ENCODE data around the gene ZNF385B.

ZNF385B gene

GRCh38 chr2:179646862-179647587 lies 214.4 kb downstream of the ZNF385B start:
- Histone ChIP-seq H2BK120ac (ENCODE audit: low read depth, low read length) (no peak overlapping the region), H3K4me2 (ENCODE audit: low read length, poor library complexity, severe bottlenecking) (no peak overlapping the region), H2BK15ac (ENCODE audit: low read depth, poor library complexity, severe bottlenecking) (no peak overlapping the region), H3K23ac (ENCODE audit: low read length in 2 of 2) (no peak overlapping the region), H3K27ac (ENCODE audit: low read length, poor library complexity, severe bottlenecking) (no peak overlapping the region), H3K4ac (ENCODE audit: low read depth in 1 of 2, low read length in 2 of 2) (no peak overlapping the region), H3K14ac (ENCODE audit: low read length in 2 of 2) (no peak overlapping the region), H4K8ac (ENCODE audit: low read length) (no peak overlapping the region), H2BK12ac (ENCODE audit: low read length in 2 of 2) (no peak overlapping the region), H2AFZ (ENCODE audit: low read depth, low read length) (no peak overlapping the region), H3K18ac (ENCODE audit: low read depth in 1 of 2, low read length in 2 of 2) (no peak overlapping the region), H3K4me3 (ENCODE audit: insufficient read depth in 1 of 2, low read depth in 1 of 2, low read length in 2 of 2) (no peak overlapping the region), H2AK5ac (ENCODE audit: low read length, severe bottlenecking) (no peak overlapping the region), H3K9ac (ENCODE audit: low read length) (no peak overlapping the region), H3K36me3 (ENCODE audit: control insufficient read depth in 1 of 2, insufficient read depth in 2 of 2, low read depth in 1 of 2, low read length in 2 of 2) (no peaks in the 10 kb centered on the region), H2BK5ac (ENCODE audit: low read depth, low read length, poor library complexity, severe bottlenecking) (no peak overlapping the region), H3K9me3 (ENCODE audit: control insufficient read depth, low read length) (no peaks in the 10 kb centered on the region), H3K27me3 (ENCODE audit: control insufficient read depth in 1 of 2, insufficient read depth in 1 of 2, low read length in 2 of 2) (no peaks in the 10 kb centered on the region), H3K79me1 (replicated peaks; ENCODE audit: low read length, poor library complexity, severe bottlenecking) (no peaks in the 10 kb centered on the region), H3K4me1 (ENCODE audit: control insufficient read depth, insufficient read depth, low read depth, low read length) (no peaks in the 10 kb centered on the region), H4K91ac (ENCODE audit: low read length) (no peak overlapping the region)
- 91% methylated on average over 2 of the region's 3 CpGs for WGBS
- DNase-seq, result no peak

GRCh38 chr2:179646173-179646769 lies 215.1 kb downstream of the ZNF385B start:
- Histone ChIP-seq H3K36me3 (ENCODE audit: control insufficient read depth in 1 of 2, insufficient read depth in 2 of 2, low read depth in 1 of 2, low read length in 2 of 2) (no peaks in the 10 kb centered on the region), H2BK15ac (ENCODE audit: low read depth, poor library complexity, severe bottlenecking) (no peak overlapping the region), H3K27me3 (ENCODE audit: control insufficient read depth in 1 of 2, insufficient read depth in 1 of 2, low read length in 2 of 2) (no peaks in the 10 kb centered on the region), H4K8ac (ENCODE audit: low read length) (no peak overlapping the region), H3K4me1 (ENCODE audit: control insufficient read depth, insufficient read depth, low read depth, low read length) (no peaks in the 10 kb centered on the region), H2BK12ac (ENCODE audit: low read length in 2 of 2) (no peak overlapping the region), H3K14ac (ENCODE audit: low read length in 2 of 2) (no peak overlapping the region), H2AK5ac (ENCODE audit: low read length, severe bottlenecking) (no peak overlapping the region), H4K91ac (ENCODE audit: low read length) (no peak overlapping the region), H2AFZ (ENCODE audit: low read depth, low read length) (no peak overlapping the region), H3K9me3 (ENCODE audit: control insufficient read depth, low read length) (no peaks in the 10 kb centered on the region), H3K4me3 (ENCODE audit: insufficient read depth in 1 of 2, low read depth in 1 of 2, low read length in 2 of 2) (no peak overlapping the region), H3K23ac (ENCODE audit: low read length in 2 of 2) (no peak overlapping the region), H2BK120ac (ENCODE audit: low read depth, low read length) (no peak overlapping the region), H3K9ac (ENCODE audit: low read length) (no peak overlapping the region), H3K18ac (ENCODE audit: low read depth in 1 of 2, low read length in 2 of 2) (no peak overlapping the region), H2BK5ac (ENCODE audit: low read depth, low read length, poor library complexity, severe bottlenecking) (no peak overlapping the region), H3K79me1 (replicated peaks; ENCODE audit: low read length, poor library complexity, severe bottlenecking) (no peaks in the 10 kb centered on the region), H3K4ac (ENCODE audit: low read depth in 1 of 2, low read length in 2 of 2) (no peak overlapping the region), H3K27ac (ENCODE audit: low read length, poor library complexity, severe bottlenecking) (no peak overlapping the region), H3K4me2 (ENCODE audit: low read length, poor library complexity, severe bottlenecking) (no peak overlapping the region)
- no peak for DNase-seq
- 88% methylated on average over 6 of the region's 9 CpGs for WGBS

GRCh38 chr2:179645047-179645446 lies 216.4 kb downstream of the ZNF385B start:
- Histone ChIP-seq H2BK15ac (ENCODE audit: low read depth, poor library complexity, severe bottlenecking) (no peak overlapping the region), H3K79me1 (replicated peaks; ENCODE audit: low read length, poor library complexity, severe bottlenecking) (no peaks in the 10 kb centered on the region), H3K27me3 (ENCODE audit: control insufficient read depth in 1 of 2, insufficient read depth in 1 of 2, low read length in 2 of 2) (no peaks in the 10 kb centered on the region), H3K23ac (ENCODE audit: low read length in 2 of 2) (no peak overlapping the region), H3K14ac (ENCODE audit: low read length in 2 of 2) (no peak overlapping the region), H2AFZ (ENCODE audit: low read depth, low read length) (no peak overlapping the region), H4K8ac (ENCODE audit: low read length) (no peak overlapping the region), H2BK5ac (ENCODE audit: low read depth, low read length, poor library complexity, severe bottlenecking) (no peak overlapping the region), H3K4me3 (ENCODE audit: insufficient read depth in 1 of 2, low read depth in 1 of 2, low read length in 2 of 2) (no peak overlapping the region), H2AK5ac (ENCODE audit: low read length, severe bottlenecking) (no peak overlapping the region), H3K9me3 (ENCODE audit: control insufficient read depth, low read length) (no peaks in the 10 kb centered on the region), H3K36me3 (ENCODE audit: control insufficient read depth in 1 of 2, insufficient read depth in 2 of 2, low read depth in 1 of 2, low read length in 2 of 2) (no peaks in the 10 kb centered on the region), H3K4me2 (ENCODE audit: low read length, poor library complexity, severe bottlenecking) (no peak overlapping the region), H3K4ac (ENCODE audit: low read depth in 1 of 2, low read length in 2 of 2) (no peak overlapping the region), H3K4me1 (ENCODE audit: control insufficient read depth, insufficient read depth, low read depth, low read length) (no peaks in the 10 kb centered on the region), H2BK120ac (ENCODE audit: low read depth, low read length) (no peak overlapping the region), H4K91ac (ENCODE audit: low read length) (no peak overlapping the region), H3K27ac (ENCODE audit: low read length, poor library complexity, severe bottlenecking) (no peak overlapping the region), H3K18ac (ENCODE audit: low read depth in 1 of 2, low read length in 2 of 2) (no peak overlapping the region), H2BK12ac (ENCODE audit: low read length in 2 of 2) (no peak overlapping the region), H3K9ac (ENCODE audit: low read length) (no peak overlapping the region)
- 96% methylated on average over 2 of the region's 2 CpGs for WGBS
- no peak for DNase-seq

GRCh38 chr2:179642462-179642861 lies 218.9 kb downstream of the ZNF385B start:
- Histone ChIP-seq H3K18ac (ENCODE audit: low read depth in 1 of 2, low read length in 2 of 2) (no peak overlapping the region), H2BK120ac (ENCODE audit: low read depth, low read length) (no peak overlapping the region), H2BK12ac (ENCODE audit: low read length in 2 of 2) (no peak overlapping the region), H4K91ac (ENCODE audit: low read length) (no peak overlapping the region), H3K4ac (ENCODE audit: low read depth in 1 of 2, low read length in 2 of 2) (no peak overlapping the region), H3K36me3 (ENCODE audit: control insufficient read depth in 1 of 2, insufficient read depth in 2 of 2, low read depth in 1 of 2, low read length in 2 of 2) (no peaks in the 10 kb centered on the region), H4K8ac (ENCODE audit: low read length) (no peak overlapping the region), H2BK15ac (ENCODE audit: low read depth, poor library complexity, severe bottlenecking) (no peak overlapping the region), H3K79me1 (replicated peaks; ENCODE audit: low read length, poor library complexity, severe bottlenecking) (no peaks in the 10 kb centered on the region), H3K23ac (ENCODE audit: low read length in 2 of 2) (no peak overlapping the region), H3K4me1 (ENCODE audit: control insufficient read depth, insufficient read depth, low read depth, low read length) (no peaks in the 10 kb centered on the region), H3K9me3 (ENCODE audit: control insufficient read depth, low read length) (no peaks in the 10 kb centered on the region), H3K4me2 (ENCODE audit: low read length, poor library complexity, severe bottlenecking) (no peak overlapping the region), H2AK5ac (ENCODE audit: low read length, severe bottlenecking) (no peak overlapping the region), H3K9ac (ENCODE audit: low read length) (no peak overlapping the region), H3K4me3 (ENCODE audit: insufficient read depth in 1 of 2, low read depth in 1 of 2, low read length in 2 of 2) (no peak overlapping the region), H2BK5ac (ENCODE audit: low read depth, low read length, poor library complexity, severe bottlenecking) (no peak overlapping the region), H3K14ac (ENCODE audit: low read length in 2 of 2) (no peak overlapping the region), H2AFZ (ENCODE audit: low read depth, low read length) (no peak overlapping the region), H3K27me3 (ENCODE audit: control insufficient read depth in 1 of 2, insufficient read depth in 1 of 2, low read length in 2 of 2) (no peaks in the 10 kb centered on the region), H3K27ac (ENCODE audit: low read length, poor library complexity, severe bottlenecking) (no peak overlapping the region)
- 61% methylated on average over 1 of the region's 2 CpGs for WGBS
- no peak for DNase-seq
